Duodenal mucosa (tissue), 2 donors: ENCODE measurements around the gene NKD2.
A peak's percentile ranks its signal among the peaks of the same experiment; 100 is the strongest.

Source experiments
- H3K27ac ChIP-seq: one replicate; pipeline ENCODE4 v1.7.0; 2013; ENCODE audit warnings: low read depth, low read length
- H3K27me3 ChIP-seq, 2 donors: one replicate each; pipeline ENCODE4 v1.7.0; 2013; ENCODE audit warnings: low read length in 2 of 2, control low read depth in 1 of 2; ENCODE audit not compliant: insufficient read depth in 2 of 2, control insufficient read depth in 1 of 2
- H3K36me3 ChIP-seq, 2 donors: one replicate each; pipeline ENCODE4 v1.7.0; 2013; ENCODE audit warnings: low read length in 2 of 2, control low read depth in 1 of 2; ENCODE audit not compliant: insufficient read depth in 2 of 2, control insufficient read depth in 1 of 2
- H3K4me1 ChIP-seq, 2 donors: one replicate each; pipeline ENCODE4 v1.7.0; 2013; ENCODE audit warnings: low read length in 2 of 2, control low read depth in 1 of 2; ENCODE audit not compliant: insufficient read depth in 2 of 2, control insufficient read depth in 1 of 2
- H3K4me3 ChIP-seq, 2 donors: one replicate each; pipeline ENCODE4 v1.7.0; 2013; ENCODE audit warnings: low read length in 2 of 2, low read depth in 1 of 2
- H3K9ac ChIP-seq, 2 donors: one replicate each; pipeline ENCODE4 v1.7.0; 2013; ENCODE audit warnings: low read length in 2 of 2, low read depth in 1 of 2
- H3K9me3 ChIP-seq, 2 donors: one replicate each; pipeline ENCODE4 v1.7.0; 2013; ENCODE audit warnings: low read length in 2 of 2, control low read depth in 1 of 2; ENCODE audit not compliant: control insufficient read depth in 1 of 2

NKD2 gene

DNA sequence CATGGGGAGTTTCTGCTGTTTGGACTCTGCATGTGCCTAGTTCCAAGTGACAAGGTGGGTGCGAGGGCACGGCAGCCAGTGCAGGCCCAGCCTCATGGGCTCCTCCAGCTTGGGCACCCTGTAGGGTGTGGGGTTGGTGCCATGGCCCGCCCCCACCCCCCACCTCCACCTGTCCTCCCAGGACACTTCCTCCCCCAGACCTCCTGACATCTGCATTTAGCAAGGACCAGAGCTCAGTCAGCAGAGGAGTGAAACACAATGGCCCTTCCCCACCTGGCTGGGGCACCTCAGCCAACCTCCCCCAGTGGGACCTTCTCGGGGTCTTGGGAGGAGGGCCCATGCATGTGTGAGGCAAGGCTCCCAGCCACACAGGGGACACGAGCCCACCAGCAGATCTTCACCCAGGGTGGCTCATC is 1.9 kb upstream of the NKD2 start:
- Histone ChIP-seq H3K9ac (no peak overlapping the region), H3K36me3 (no peaks in the 10 kb centered on the region), H3K27me3 (peaks cover 45 to 46% of the 10 kb centered on the region in 2 donors), H3K9me3 (no peaks in the 10 kb centered on the region), H3K4me3 (no peak overlapping the region), H3K27ac (no peak overlapping the region), H3K4me1 (peaks cover 24 to 34% of the 10 kb centered on the region in 2 donors)

DNA sequence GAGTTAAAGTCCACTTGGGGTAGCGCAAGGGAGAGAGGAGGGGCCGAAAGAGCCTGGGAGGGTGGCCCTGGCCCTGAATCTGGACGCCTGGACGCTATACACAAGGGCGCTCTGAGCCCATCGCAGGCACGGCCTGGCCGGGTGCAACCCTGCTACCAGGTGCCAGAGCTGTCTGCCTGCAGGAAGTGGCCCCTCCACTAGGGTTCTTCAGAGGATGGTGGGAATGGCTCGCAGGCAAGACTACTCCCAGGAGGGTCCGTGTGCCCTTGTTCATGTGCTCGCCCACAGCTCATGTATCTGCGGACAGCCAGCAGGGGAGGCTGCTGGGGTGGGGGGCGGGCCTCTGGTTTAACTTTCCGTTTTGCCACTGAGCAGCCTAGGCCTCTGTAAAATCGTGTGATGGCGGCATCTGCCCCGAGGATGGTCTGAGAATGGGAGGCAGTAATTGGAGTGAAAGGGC is 1.4 kb upstream of the NKD2 start:
- Histone ChIP-seq H3K27ac (no peak overlapping the region), H3K4me1 (peaks cover 24 to 34% of the 10 kb centered on the region in 2 donors), H3K27me3 (peaks cover 45 to 46% of the 10 kb centered on the region in 2 donors), H3K9ac (no peak overlapping the region), H3K9me3 (no peaks in the 10 kb centered on the region), H3K36me3 (no peaks in the 10 kb centered on the region), H3K4me3 (no peak overlapping the region)

- no peaks in the 10 kb centered on the region for H3K9me3 ChIP-seq
- H3K36me3 ChIP-seq, result no peaks in the 10 kb centered on the region
- peaks cover 45 to 46% of the 10 kb centered on the region in 2 donors for H3K27me3 ChIP-seq
- H3K4me3 ChIP-seq, result no peak overlapping the region
- H3K4me1 ChIP-seq, result peaks cover 24 to 34% of the 10 kb centered on the region in 2 donors
- H3K27ac ChIP-seq, result no peak overlapping the region
- H3K9ac ChIP-seq, result no peak overlapping the region
Observed at GRCh38 chr5:1007681-1008450, 736 bp upstream of the NKD2 start.

- Histone ChIP-seq H3K9me3 (no peaks in the 10 kb centered on the region), H3K4me3 (peak overlapping the region; percentile 15 to 43), H3K4me1 (peaks cover 18 to 22% of the 10 kb centered on the region in 2 donors), H3K9ac (no peak overlapping the region), H3K27me3 (peaks cover 45 to 46% of the 10 kb centered on the region in 2 donors), H3K27ac (no peak overlapping the region), H3K36me3 (no peaks in the 10 kb centered on the region)
Observed at GRCh38 chr5:1009359-1010180, 968 bp downstream of the NKD2 start.

DNA sequence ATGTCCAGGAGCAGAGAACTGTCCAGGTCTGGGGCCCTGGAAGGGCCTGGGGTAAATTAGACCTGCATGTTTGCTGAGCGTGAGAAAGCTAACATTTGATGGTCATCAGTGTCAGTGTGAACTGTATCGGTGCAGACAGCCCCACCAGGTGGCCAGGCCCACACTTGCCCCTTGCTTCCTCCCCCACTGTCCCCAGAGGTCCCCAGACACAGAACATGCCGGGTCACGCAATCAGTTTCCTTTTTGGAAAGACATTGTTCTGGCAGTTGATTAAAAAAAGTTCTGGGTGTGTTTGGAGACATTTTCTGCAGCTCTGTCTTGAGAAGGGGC is 1.5 kb downstream of the NKD2 start:
- Histone ChIP-seq H3K4me3 (no peak overlapping the region), H3K9me3 (no peaks in the 10 kb centered on the region), H3K27me3 (peaks cover 45 to 46% of the 10 kb centered on the region in 2 donors), H3K4me1 (peaks cover 17 to 20% of the 10 kb centered on the region in 2 donors), H3K27ac (no peak overlapping the region), H3K9ac (no peak overlapping the region), H3K36me3 (no peaks in the 10 kb centered on the region)

GRCh38 chr5:1010641-1011046 is 2.0 kb downstream of the NKD2 start:
- peaks cover 12 to 15% of the 10 kb centered on the region in 2 donors for H3K4me1 ChIP-seq
- no peak overlapping the region for H3K9ac ChIP-seq
- no peak overlapping the region for H3K27ac ChIP-seq
- H3K4me3 ChIP-seq, result no peak overlapping the region
- H3K36me3 ChIP-seq, result no peaks in the 10 kb centered on the region
- H3K27me3 ChIP-seq, result peaks cover 41 to 43% of the 10 kb centered on the region in 2 donors
- H3K9me3 ChIP-seq, result no peaks in the 10 kb centered on the region

- H3K9ac ChIP-seq, result no peak overlapping the region
- peaks cover 9 to 12% of the 10 kb centered on the region in 2 donors for H3K4me1 ChIP-seq
- H3K27me3 ChIP-seq, result peaks cover 35 to 37% of the 10 kb centered on the region in 2 donors
- H3K36me3 ChIP-seq, result no peaks in the 10 kb centered on the region
- no peak overlapping the region for H3K27ac ChIP-seq
- H3K9me3 ChIP-seq, result no peaks in the 10 kb centered on the region
- no peak overlapping the region for H3K4me3 ChIP-seq
Observed at GRCh38 chr5:1011226-1011631, 2.6 kb downstream of the NKD2 start.

GRCh38 chr5:1011741-1012312 is 3.2 kb downstream of the NKD2 start:
- H3K36me3 ChIP-seq, result no peaks in the 10 kb centered on the region
- no peaks in the 10 kb centered on the region for H3K9me3 ChIP-seq
- H3K27ac ChIP-seq, result no peak overlapping the region
- H3K9ac ChIP-seq, result no peak overlapping the region
- peaks cover 9 to 12% of the 10 kb centered on the region in 2 donors for H3K4me1 ChIP-seq
- no peak overlapping the region for H3K4me3 ChIP-seq
- peaks cover 31 to 32% of the 10 kb centered on the region in 2 donors for H3K27me3 ChIP-seq

- no peaks in the 10 kb centered on the region for H3K36me3 ChIP-seq
- no peaks in the 10 kb centered on the region for H3K9me3 ChIP-seq
- H3K27me3 ChIP-seq, result peaks cover 26 to 29% of the 10 kb centered on the region in 2 donors
- H3K27ac ChIP-seq, result no peak overlapping the region
- H3K4me1 ChIP-seq, result peaks cover 9 to 12% of the 10 kb centered on the region in 2 donors
- H3K9ac ChIP-seq, result no peak overlapping the region
- no peak overlapping the region for H3K4me3 ChIP-seq
Observed at GRCh38 chr5:1012313-1012841, 3.8 kb downstream of the NKD2 start.

DNA sequence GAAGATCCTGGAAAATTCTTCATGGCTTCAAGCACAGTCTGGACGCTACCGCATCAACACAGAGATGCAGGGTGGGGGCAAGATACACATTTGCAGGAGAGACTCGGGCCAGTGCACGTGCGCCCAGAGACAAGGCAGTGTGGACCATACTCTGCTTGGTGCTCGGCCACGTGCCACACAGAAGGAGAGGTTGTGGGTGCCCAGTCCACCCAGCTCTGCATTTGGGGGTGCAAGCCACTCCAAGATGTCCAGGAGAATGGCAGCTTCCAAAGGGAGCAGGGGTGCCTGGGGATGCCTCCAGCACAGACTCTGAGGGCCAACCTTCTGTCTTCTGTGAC is 4.3 kb downstream of the NKD2 start:
- H3K4me1 ChIP-seq, result peaks cover 9 to 11% of the 10 kb centered on the region in 2 donors
- no peak overlapping the region for H3K4me3 ChIP-seq
- no peak overlapping the region for H3K9ac ChIP-seq
- H3K27ac ChIP-seq, result no peak overlapping the region
- H3K9me3 ChIP-seq, result no peaks in the 10 kb centered on the region
- H3K36me3 ChIP-seq, result no peaks in the 10 kb centered on the region
- H3K27me3 ChIP-seq, result peaks cover 21 to 28% of the 10 kb centered on the region in 2 donors
